HG03575 (cell line): ENCODE results near the gene HYAL2.

Experiments
- ATAC-seq: cut with Tn5 transposase; IDR thresholded peaks from one replicate; pipeline ENCODE4 v1.9.1; 2021; ENCODE audit not compliant: unreplicated experiment, insufficient number of reproducible peaks, low FRiP score; ENCODE audit errors: extremely low read depth

The HYAL2 gene

GRCh38 chr3:50322386-50323091, at the start of gene HYAL2:
HYAL2 (minus strand) TSS chr3:50322745; CDS start chr3:50320489, 2,256 bp downstream.
- ATAC-seq, result no peak

DNA sequence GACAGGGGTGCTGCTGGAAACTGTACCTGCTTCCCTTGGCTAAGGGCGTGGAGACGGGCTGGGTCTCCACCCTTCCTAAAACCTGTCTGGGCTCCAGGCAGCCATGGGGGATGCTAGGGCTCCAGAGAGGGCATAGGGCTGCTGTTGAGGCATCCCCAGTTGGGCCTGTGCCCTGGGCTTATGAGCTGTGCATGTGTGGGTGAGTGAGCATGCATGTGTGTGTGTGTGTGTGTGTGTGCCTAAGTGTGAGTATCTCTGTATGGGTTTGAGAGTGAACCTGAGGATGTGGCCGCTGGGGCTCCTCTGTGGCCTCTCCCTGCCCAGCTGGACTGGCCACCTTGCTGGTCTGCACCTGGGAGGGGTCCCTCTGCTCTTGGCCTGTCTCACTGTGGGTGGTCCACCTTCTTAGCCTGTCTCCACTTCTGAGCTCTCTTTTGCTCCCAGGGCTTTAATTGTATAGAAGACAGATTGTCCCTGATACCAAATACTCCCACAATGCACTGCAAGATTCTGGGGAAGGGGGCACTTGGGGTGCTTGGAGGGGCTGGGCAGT, 48.7 kb upstream of the HYAL2 start:
- no peak for ATAC-seq

DNA sequence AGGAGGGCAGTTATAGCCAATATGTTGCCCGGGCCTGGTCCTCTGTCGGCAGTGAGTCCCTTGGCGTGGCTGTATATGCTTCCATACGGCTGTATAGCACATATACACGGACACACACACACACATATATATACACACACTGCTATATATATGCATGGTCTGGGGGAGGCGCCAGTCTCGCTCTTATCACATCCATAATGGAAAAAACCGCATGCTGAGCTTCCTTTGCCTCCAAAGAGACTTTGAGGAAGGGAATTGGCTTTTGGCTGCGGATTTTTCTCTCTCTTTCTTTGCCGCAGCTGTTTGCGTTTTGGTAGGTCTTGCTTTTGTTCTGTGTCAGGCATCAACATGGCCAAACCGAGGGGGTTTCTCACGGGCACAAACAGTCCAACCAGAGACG, 48.0 kb upstream of the HYAL2 start:
- ATAC-seq, result no peak

GRCh38 chr3:50369012-50369670, 46.6 kb upstream of the HYAL2 start:
- no peak for ATAC-seq

GRCh38 chr3:50365842-50366220, 43.3 kb upstream of the HYAL2 start:
- ATAC-seq, result no peak

DNA sequence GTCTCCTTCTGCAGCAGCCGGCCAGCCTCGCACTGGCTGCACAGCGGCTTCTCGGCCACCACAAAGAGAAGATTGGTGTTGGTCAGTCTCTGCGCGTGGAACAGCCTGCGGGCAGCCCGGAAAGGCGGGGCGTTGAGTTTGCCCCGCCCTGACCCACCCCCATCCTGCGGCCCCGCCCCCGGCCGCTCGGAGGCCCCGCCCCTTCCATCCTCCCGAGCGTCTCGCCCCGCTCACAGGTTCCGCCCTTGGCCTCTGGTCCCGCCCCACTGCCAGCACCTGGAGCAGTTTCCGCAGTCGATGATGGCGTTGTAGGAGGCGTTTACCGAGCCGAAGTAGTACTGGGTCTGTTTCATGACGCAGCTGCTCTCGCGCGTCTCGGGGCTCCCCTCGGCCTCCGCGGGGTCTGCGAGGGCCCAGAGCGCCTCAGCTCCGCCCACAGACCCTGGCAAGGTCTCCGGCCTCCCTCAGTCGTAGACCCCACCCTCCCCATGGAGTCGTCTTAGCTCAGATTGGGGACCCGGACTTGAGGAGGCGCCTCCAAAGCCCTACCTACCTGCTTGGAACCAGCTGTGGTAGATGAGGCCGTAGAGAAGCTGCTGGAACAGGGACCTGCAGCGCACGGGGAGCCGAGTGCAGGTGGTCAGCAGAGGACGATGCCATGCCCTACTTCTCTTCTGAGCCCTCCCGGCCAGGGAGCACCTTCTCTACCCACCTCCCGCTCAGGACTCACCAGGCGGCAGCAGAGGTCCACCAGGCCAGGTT, 42.7 kb upstream of the HYAL2 start:
- ATAC-seq, result no peak

DNA sequence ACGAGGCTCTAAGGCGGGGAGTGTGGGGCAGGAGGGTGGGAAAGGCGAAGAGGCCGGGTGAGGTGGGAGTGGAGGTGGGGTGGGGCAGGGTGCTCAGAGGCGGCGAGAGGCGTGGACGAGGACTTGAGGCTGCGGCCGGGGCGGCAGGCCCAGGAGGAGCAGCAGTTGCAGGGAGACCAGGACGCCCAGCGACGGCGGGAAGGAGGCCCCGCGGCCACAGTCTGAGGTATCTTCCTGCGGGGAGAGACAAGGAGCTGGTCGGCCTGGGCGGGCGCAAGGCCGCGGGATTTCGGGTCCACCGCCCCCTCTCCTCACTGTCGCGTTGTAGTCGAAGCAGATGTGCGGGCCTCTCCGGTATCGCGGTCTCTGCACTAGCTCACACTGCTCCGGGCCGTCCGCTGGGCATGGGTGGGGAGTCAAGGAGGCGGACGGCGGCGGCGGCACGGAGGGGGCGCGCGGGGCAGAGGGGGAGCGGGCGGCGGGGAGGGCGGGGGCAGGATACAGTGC, 42.1 kb upstream of the HYAL2 start:
- ATAC-seq, result no peak

GRCh38 chr3:50359760-50360110, 37.2 kb upstream of the HYAL2 start:
- ATAC-seq, result no peak

- peak; percentile 90 for ATAC-seq
Observed at GRCh38 chr3:50358911-50359759, 36.6 kb upstream of the HYAL2 start, which contains the start of gene TMEM115. TMEM115 (minus strand) TSS chr3:50359521; CDS start chr3:50359063, 458 bp downstream.

GRCh38 chr3:50358355-50358910, 35.9 kb upstream of the HYAL2 start:
- no peak for ATAC-seq

DNA sequence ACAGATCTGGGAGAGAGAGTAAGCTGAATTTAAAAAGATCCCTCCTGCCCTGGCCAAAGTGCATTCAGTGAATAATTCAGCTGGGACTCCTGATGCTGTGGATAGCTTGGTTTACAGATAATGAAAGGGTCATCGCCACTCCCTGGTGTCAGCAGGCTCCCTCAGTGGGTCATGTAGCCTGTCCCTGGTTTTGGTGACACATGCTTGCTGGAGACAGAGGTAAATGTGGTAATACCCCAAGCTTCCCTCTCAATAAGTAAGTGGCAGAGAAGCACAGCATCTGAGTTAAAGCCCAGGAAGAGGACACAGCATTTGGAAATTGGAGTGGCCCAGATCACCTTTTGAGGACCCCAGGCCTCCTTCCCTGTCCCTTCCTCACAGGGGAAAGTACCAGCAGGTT, 34.9 kb upstream of the HYAL2 start:
- no peak for ATAC-seq

GRCh38 chr3:50356553-50356952, 34.0 kb upstream of the HYAL2 start:
- ATAC-seq, result no peak

- ATAC-seq, result no peak
Observed at GRCh38 chr3:50355829-50356552, 33.4 kb upstream of the HYAL2 start.

DNA sequence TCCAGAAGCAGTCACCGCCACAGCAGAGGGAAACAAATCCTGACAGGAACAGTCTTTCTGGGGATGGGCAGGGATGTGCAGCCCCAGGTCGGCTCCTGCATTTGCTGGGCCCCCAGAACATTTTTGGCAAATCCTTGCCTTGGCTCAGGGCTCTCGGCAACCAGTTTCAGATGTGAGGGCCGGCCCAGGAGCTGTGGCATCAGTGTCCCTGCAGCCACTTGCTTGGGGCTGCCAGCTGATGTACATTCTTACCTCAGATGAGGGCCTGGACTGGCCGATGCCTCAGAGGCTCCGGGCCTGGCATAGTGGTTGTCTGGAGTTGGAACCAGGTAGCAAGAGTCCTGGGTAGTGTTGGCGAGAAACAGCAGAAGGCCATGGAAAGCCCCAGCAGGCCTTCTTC, 32.3 kb upstream of the HYAL2 start:
- no peak for ATAC-seq

GRCh38 chr3:50354186-50354764, 31.7 kb upstream of the HYAL2 start:
- no peak for ATAC-seq

DNA sequence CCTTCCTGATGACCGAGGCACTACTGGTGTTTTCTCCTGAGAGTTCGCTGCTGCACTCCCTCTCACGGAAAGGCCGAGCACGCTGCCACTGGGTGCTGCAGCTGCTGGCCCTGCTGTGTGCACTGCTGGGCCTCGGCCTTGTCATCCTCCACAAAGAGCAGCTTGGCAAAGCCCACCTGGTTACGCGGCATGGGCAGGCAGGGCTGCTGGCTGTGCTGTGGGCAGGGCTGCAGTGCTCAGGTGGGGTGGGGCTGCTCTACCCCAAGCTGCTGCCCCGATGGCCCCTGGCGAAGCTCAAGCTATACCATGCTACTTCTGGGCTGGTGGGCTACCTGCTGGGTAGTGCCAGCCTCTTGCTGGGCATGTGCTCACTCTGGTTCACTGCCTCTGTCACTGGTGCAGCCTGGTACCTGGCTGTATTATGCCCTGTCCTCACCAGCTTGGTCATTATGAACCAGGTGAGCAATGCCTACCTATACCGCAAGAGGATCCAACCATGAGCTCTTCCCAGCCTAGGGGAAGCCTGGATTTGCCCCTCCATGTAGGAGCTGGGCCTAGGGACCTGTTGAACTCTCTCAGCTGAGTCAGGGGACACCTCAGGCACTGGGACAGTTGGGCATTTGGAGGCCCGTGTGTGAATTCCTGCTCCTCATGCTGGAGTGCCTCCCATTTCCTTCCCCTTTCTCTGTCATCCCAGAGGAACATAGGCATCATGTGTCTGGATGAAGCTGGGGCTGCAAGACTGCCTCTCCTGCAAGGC, 30.9 kb upstream of the HYAL2 start:
- ATAC-seq, result no peak

DNA sequence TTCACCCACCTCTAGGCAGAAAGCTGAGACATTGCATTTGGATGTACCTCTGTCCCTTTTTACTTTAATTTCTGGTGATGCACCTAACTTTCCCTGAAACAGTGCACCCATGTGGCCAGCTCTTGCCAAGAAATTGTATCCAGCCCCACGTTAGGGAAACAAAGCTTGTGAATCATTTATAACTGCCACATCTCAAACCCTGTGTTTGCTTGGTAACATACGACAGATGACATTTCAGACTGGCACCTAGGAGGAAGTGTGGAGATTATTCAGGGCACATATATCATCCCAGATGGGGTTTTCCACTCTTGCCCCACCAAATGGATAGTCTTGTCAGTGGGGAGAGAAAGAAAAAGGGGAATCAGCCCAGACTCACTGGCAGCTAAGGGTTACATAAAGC, 30.2 kb upstream of the HYAL2 start:
- ATAC-seq, result no peak
